ENCODE results near the gene ANKRD63.

- no peak for TF ChIP-seq ZNF121 (CRISPR knock-in tag; conservative IDR thresholded peaks at IDR 0.05)
- TF ChIP-seq RCOR1 (IDR thresholded peaks at IDR 0.05; ENCODE audit: borderline replicate concordance in 1 of 2, low read depth in 2 of 2, low read length in 2 of 2), result no peak
- TF ChIP-seq CREB5 (CRISPR knock-in tag; IDR thresholded peaks at IDR 0.05), result no peak
- no peak for TF ChIP-seq ZNF124 (CRISPR knock-in tag; IDR thresholded peaks at IDR 0.05)
- TF ChIP-seq, protein P1, sequence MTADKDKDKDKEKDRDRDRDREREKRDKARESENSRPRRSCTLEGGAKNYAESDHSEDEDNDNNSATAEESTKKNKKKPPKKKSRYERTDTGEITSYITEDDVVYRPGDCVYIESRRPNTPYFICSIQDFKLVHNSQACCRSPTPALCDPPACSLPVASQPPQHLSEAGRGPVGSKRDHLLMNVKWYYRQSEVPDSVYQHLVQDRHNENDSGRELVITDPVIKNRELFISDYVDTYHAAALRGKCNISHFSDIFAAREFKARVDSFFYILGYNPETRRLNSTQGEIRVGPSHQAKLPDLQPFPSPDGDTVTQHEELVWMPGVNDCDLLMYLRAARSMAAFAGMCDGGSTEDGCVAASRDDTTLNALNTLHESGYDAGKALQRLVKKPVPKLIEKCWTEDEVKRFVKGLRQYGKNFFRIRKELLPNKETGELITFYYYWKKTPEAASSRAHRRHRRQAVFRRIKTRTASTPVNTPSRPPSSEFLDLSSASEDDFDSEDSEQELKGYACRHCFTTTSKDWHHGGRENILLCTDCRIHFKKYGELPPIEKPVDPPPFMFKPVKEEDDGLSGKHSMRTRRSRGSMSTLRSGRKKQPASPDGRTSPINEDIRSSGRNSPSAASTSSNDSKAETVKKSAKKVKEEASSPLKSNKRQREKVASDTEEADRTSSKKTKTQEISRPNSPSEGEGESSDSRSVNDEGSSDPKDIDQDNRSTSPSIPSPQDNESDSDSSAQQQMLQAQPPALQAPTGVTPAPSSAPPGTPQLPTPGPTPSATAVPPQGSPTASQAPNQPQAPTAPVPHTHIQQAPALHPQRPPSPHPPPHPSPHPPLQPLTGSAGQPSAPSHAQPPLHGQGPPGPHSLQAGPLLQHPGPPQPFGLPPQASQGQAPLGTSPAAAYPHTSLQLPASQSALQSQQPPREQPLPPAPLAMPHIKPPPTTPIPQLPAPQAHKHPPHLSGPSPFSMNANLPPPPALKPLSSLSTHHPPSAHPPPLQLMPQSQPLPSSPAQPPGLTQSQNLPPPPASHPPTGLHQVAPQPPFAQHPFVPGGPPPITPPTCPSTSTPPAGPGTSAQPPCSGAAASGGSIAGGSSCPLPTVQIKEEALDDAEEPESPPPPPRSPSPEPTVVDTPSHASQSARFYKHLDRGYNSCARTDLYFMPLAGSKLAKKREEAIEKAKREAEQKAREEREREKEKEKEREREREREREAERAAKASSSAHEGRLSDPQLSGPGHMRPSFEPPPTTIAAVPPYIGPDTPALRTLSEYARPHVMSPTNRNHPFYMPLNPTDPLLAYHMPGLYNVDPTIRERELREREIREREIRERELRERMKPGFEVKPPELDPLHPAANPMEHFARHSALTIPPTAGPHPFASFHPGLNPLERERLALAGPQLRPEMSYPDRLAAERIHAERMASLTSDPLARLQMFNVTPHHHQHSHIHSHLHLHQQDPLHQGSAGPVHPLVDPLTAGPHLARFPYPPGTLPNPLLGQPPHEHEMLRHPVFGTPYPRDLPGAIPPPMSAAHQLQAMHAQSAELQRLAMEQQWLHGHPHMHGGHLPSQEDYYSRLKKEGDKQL (CRISPR knock-in tag; IDR thresholded peaks at IDR 0.05; ENCODE audit: borderline replicate concordance), result no peak
- TF ChIP-seq, protein P2, sequence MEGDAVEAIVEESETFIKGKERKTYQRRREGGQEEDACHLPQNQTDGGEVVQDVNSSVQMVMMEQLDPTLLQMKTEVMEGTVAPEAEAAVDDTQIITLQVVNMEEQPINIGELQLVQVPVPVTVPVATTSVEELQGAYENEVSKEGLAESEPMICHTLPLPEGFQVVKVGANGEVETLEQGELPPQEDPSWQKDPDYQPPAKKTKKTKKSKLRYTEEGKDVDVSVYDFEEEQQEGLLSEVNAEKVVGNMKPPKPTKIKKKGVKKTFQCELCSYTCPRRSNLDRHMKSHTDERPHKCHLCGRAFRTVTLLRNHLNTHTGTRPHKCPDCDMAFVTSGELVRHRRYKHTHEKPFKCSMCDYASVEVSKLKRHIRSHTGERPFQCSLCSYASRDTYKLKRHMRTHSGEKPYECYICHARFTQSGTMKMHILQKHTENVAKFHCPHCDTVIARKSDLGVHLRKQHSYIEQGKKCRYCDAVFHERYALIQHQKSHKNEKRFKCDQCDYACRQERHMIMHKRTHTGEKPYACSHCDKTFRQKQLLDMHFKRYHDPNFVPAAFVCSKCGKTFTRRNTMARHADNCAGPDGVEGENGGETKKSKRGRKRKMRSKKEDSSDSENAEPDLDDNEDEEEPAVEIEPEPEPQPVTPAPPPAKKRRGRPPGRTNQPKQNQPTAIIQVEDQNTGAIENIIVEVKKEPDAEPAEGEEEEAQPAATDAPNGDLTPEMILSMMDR (IDR thresholded peaks at IDR 0.05 in 2 of 3, conservative IDR thresholded peaks at IDR 0.05 in 1 of 3; ENCODE audit: insufficient read depth in 2 of 3, low read depth in 1 of 3, low read length in 3 of 3), result 0 out of 6 replicates have a peak, but pooled peaks of 1 of the 3 experiments have one; percentile 23
- TF ChIP-seq, protein P3, sequence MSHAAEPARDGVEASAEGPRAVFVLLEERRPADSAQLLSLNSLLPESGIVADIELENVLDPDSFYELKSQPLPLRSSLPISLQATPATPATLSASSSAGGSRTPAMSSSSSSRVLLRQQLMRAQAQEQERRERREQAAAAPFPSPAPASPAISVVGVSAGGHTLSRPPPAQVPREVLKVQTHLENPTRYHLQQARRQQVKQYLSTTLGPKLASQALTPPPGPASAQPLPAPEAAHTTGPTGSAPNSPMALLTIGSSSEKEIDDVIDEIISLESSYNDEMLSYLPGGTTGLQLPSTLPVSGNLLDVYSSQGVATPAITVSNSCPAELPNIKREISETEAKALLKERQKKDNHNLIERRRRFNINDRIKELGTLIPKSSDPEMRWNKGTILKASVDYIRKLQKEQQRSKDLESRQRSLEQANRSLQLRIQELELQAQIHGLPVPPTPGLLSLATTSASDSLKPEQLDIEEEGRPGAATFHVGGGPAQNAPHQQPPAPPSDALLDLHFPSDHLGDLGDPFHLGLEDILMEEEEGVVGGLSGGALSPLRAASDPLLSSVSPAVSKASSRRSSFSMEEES (CRISPR knock-in tag; IDR thresholded peaks at IDR 0.05), result no peak
- no peak for TF ChIP-seq TGIF2 (CRISPR knock-in tag; IDR thresholded peaks at IDR 0.05)
- no peak for TF ChIP-seq RNF2 (IDR thresholded peaks at IDR 0.05)
- no peak for TF ChIP-seq ELK1 (CRISPR knock-in tag; IDR thresholded peaks at IDR 0.05)
- TF ChIP-seq SOX6 (IDR thresholded peaks at IDR 0.05), result no peak
- no peak for TF ChIP-seq NR3C1 (CRISPR knock-in tag; IDR thresholded peaks at IDR 0.05)
- TF ChIP-seq, protein P4, sequence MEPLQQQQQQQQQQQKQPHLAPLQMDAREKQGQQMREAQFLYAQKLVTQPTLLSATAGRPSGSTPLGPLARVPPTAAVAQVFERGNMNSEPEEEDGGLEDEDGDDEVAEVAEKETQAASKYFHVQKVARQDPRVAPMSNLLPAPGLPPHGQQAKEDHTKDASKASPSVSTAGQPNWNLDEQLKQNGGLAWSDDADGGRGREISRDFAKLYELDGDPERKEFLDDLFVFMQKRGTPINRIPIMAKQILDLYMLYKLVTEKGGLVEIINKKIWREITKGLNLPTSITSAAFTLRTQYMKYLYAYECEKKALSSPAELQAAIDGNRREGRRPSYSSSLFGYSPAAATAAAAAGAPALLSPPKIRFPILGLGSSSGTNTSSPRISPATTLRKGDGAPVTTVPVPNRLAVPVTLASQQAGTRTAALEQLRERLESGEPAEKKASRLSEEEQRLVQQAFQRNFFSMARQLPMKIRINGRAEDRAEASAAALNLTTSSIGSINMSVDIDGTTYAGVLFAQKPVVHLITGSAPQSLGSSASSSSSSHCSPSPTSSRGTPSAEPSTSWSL (CRISPR knock-in tag; IDR thresholded peaks at IDR 0.05; ENCODE audit: borderline replicate concordance), result no peak
- TF ChIP-seq SIX5 (IDR thresholded peaks at IDR 0.05; ENCODE audit: borderline replicate concordance in 1 of 2, insufficient read depth in 1 of 2, low read depth in 1 of 2, low read length in 2 of 2), result no peak
Observed at GRCh38 chr15:40273428-40273827, 9.4 kb downstream of the ANKRD63 start.

Measured in K562 (cell line).